ENCODE measurements around the gene TENM3.

TENM3 gene

DNA sequence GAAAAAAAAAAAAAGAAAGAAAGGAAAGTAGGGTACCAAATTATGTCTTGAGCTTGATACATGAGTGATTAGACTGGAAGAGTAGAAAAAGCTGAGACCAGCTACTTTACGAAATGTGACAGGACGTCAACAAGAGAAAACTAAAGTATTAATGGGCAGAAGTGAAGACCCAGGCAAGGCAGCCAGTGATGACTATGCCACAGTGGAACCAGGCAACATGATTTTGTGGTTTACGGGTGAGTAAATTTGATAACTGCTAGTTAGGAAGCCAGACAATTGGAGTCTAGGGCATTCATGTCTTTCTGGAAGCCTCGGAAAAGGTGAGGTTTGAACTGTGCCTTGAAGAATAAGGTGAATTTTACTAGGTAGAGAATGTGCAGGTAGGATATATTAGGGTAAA is 326.4 kb downstream of the TENM3 start:
- DNase-seq (ENCODE audit: low spot score), result peak; percentile 70

DNA sequence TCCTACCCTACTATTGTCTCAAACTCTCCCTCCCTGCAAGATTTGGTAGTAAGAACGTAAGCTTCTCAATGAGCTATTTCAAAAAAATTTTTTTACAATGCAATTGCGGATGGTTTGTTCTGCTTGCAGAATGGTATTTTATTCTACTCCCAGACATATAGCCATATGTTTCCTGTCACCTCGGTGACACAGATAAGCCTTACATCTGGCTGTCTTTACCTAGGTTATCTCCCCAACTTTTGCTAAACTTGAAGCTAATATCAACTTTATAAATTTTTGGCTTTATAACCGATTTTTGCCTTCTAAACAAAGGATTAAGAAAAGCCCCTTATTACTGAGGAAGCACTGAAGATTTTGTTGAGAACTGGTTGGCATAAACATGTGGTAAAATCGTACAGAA is 331.5 kb downstream of the TENM3 start:
- no peak for DNase-seq (ENCODE audit: low spot score)

GRCh38 chr4:182575225-182575624 is 332.0 kb downstream of the TENM3 start:
- DNase-seq (ENCODE audit: low spot score), result no peak

DNA sequence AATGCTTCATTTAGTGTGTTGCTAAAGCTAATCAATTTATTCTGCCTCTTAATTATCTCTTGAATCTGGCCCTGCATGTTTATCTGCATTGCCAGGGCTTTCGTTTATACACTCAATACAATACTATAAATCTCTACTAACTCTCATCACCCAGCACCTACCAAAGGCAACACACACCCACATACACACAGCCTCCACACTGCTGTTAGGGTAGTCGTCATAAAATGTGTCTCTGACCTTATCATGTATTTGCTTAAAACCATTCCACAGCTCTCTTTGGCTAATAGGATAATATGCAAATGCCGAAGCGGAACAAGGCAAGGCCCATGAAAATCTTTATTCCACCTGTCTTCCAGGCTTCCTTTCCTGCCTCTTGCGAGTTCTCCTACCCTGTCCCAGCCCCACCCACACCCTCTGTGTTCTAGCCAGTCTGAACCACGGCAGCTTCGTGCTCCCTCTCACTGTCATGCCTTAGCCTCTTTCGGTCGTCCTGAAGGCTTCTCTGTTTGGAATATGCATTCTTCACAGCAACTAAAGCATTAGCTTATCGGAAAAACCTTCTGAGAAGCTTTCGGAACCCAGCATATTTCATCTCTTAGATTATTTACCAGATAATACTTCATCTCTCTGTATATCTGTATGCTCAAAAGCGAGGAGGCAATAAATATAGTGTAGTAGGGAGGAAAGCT is 333.5 kb downstream of the TENM3 start:
- DNase-seq (ENCODE audit: low spot score), result no peak

GRCh38 chr4:182577411-182577810 is 334.2 kb downstream of the TENM3 start:
- no peak for DNase-seq (ENCODE audit: low spot score)

DNA sequence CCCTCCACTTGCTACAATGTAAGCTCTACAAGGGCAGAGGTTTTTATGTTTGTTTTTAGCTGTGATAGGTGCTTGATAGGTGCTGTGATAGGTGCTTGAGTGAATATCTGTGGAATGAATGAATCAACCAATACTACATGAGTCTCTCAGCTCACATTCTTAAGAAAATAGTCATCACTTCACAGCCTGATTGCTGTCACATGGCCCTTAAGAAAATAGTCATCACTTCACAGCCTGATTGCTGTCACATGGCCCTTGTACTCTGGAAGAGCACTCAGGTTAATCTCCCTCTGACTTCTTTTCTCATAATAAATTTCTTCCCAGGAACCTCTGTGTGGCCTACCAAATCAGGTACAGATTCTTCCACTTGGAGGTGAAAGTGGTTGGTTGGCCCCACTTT is 335.2 kb downstream of the TENM3 start:
- DNase-seq (ENCODE audit: low spot score), result peak; percentile 92

GRCh38 chr4:182582245-182582644 is 339.0 kb downstream of the TENM3 start:
- no peak for DNase-seq (ENCODE audit: low spot score)

DNA sequence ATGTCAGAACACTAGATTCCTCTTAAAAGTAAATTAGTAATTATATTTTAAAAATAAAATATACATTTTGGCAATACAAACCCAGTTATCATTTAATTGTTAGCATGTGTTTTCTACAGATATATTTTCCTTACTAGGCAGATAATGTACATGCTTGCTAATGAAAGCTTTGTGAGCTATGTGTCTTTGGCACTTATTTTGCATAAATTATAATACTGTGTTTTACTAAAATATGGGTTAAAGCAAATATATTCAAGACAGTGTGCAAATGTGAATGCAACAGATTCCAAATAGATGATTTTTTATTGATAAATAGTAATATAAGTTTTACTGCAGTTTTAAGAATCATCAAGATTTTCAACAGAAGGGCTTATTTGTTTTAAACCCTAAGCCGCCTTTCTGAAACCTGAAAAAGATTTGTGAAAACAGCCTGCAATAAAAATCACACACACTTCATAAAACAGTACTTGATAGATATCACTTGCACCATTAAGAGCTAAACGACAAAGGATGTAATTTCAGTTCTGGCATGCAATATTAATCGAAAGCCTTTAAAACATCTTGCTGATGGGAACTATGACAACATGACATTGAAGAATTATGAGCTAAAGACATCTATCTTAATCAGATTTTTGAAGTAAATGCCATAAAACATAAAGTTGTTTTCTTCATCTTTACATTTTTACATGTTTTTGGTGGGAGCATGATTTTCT is 340.7 kb downstream of the TENM3 start:
- no peak for DNase-seq (ENCODE audit: low spot score)

- DNase-seq (ENCODE audit: low spot score), result no peak
Observed at GRCh38 chr4:182585321-182585720, 342.1 kb downstream of the TENM3 start.

DNA sequence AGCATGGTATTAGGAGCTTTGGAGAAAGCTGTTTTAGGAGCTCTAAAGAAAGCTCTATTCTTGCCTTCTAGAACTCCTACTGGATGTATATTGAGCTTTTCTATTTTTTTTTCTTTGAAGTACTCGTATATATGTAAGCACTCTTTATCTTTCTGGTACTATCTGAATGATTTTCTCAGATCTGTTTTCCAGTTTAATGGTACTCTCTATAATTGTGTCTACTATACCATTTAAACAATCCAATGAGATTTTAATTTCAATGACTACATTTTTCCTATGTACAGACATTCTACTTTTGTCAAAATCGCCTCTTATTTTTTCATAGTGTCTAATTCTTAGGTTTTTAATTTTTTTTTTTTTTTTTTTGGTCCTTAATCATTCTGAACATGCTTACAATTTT is 345.9 kb downstream of the TENM3 start:
- no peak for DNase-seq (ENCODE audit: low spot score)

DNA sequence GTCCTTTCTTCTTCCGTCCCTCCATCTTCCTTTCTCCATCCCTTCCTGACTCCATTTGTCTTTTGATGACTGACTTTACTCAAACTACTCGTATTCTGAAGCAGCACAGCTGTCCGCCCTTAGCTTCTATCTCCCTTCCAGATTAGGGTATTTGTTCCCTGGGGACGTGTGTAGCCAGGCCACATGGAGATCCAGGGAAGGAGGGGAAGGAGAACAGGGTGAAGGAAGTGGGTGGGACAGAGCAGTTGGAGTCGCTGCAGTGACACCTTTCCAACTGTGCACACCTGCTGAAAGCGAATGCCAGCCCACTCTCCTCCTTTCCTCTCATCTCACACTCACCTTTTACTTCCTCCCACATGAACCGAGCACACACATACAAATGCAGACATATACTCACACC is 350.2 kb downstream of the TENM3 start:
- no peak for DNase-seq (ENCODE audit: low spot score)

DNA sequence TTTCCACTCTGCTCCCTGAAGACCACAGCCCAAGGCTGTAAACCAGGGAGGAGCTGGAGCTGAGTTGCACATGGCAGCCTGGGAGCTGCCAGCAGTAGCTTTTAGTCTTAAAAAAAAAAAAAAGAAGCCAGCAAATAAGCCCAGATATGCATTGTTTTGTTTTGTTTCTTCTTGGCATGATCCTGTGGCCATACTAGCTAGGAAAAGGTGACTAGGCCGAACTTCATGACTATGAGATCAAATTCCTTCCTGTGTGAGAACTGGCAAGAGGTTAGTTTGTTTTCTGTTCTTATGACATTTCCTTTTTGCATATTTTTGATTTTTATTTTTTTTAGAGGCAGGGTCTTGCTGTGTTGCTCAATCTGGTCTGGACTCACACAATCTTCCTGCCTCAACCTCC is 350.7 kb downstream of the TENM3 start:
- DNase-seq (ENCODE audit: low spot score), result no peak

DNA sequence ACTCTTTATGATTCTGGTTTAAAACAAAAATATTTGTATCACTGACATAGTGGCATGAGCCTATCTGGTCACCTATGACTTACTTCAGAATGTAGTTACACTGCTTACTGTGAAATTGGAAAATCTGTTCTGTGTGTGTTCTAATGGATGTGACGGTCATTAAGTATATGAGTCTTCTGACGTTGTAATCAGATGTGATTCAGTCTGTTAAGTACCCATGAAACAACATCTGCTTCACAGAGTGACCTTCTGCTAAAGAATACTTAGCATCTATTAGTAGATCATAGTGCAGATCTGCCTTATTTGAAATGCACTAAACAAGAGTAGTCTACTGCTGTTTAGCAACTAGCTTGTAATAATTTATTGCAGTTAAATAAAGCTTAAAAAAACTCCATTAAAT is 356.9 kb downstream of the TENM3 start:
- DNase-seq (ENCODE audit: low spot score), result no peak

DNA sequence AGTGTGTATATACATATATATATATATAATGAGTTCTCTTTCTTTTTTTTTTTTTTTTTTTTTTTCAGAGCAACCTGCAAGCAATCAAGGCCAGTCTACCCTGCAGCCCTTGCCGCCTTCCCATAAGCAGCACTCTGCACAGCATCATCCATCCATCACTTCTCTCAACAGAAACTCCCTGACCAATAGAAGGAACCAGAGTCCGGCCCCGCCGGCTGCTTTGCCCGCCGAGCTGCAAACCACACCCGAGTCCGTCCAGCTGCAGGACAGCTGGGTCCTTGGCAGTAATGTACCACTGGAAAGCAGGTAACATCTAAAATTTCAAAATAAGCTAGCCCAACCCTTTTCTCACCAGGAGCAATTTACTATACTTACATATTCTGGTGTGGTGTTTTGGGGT is 357.7 kb downstream of the TENM3 start:
- DNase-seq (ENCODE audit: low spot score), result no peak

DNA sequence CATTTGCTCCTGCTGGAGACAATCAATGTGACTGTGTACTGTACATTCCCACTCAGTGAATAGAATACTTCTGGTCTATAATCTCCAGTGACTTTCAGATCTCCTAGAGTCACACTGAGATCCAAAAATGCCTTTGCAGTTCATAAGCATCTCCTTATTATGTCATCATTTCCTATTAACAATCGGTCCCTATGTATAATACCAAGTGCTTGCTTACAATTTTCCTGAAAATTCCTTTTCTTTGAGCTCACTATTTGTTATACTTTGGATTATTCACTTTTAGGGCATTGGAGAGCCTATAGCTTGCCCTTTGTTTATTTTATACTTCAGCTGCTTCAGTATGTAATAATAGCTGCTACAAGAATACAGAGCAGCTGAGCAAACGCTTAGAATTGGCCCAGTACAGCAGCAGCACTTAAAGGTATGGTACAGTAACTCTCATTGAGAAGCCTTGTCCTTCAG is 361.0 kb downstream of the TENM3 start:
- peak; percentile 4 for DNase-seq (ENCODE audit: low spot score)

DNA sequence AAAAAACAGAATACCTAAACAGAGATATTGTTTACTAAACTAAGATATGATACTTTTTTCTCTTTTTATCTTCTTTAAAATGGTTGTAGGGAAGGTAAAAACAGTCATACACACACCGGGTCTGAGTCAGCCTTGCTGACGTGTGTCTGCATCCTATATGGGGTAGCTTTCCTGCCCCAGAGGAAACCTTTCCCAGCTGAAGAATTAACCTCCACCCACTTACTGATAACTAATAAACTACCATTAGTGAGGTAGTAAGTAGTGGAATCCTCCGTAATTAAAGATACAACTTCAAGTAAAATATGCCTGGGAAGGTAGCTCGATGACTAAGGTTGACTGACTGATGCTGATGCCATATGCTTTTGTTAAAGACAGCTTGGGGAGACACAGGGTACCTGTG is 361.8 kb downstream of the TENM3 start:
- no peak for DNase-seq (ENCODE audit: low spot score)

GRCh38 chr4:182608525-182608924 is 365.3 kb downstream of the TENM3 start:
- DNase-seq (ENCODE audit: low spot score), result no peak

GRCh38 chr4:182616476-182616875 is 373.3 kb downstream of the TENM3 start:
- DNase-seq (ENCODE audit: low spot score), result no peak

DNA sequence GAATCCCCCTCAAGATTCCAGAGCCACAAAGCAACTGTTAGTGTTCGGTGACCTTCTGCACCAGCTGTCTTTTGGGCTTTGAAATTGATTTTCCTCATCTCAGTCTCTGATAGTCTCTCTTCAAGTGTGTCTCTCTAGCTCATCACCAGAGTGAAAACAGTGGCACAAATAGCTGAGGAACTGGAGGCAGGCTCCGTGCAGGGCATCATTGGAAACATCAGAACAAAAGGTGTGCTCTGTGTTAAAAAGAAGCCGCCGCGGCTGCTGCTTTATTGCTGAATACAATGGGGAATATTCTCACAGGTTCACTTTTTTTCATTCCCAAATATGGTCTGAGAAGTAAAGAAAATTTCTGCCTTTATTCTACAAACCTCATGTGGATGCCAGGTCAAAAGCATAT is 376.5 kb downstream of the TENM3 start:
- no peak for DNase-seq (ENCODE audit: low spot score)

DNA sequence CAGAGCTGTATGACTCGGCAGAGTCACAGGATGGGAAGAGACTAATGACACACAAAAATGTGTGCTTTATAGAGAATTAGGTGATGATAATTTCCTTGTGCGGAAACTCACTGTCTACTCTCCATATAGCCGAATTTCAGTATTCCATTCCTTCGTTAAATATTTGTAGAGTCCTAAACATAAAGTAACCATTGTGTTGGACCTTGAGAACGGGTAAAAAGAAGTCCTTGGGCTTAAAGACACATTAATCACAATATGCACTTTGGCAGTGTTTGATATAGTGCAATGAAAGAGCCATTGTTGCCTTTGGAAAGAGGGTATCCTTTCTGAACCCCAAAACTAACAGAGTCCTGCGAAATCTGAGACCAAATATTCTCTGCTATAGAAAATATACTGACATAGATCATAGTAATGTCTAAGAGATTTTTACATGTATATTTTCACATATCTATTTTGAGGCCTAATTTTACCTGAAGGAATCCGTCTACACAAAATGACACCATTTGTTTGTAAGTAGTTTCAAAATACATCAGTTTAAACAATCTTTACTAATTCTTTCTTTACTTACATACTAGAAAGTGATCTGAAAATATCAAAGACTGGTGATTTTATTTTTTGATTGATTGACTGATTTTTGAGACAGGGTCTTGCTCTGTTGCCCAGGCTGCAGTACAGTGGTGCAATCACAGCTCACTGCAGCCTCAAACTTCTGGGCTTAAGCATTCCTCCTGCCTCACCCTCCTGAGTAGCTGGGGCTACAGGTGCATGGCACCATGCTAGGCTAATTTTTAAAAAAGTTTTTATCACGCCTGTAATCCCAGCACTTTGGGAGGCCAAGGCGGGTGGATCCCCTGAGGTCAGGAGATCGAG is 377.1 kb downstream of the TENM3 start:
- DNase-seq (ENCODE audit: low spot score), result no peak

DNA sequence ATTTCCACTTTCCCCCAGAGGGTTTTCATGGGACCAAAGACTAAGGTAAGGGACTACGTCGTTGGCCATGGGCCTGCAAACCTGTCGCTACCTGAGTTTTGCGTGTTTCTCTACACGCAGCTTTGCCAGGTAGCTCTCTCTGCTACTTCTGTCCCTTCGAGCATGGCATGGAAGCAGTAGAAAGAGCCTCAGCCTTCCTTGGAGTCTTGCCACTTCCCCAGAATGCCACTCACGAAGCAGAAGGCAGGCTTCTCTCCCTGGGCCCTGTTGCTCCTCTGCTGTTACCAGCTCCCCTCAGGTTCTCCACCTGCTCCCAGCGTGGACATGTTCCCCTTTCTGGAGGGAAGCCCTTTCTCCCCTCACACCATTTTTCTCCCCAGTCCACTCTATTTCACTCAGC is 381.1 kb downstream of the TENM3 start:
- no peak for DNase-seq (ENCODE audit: low spot score)

DNA sequence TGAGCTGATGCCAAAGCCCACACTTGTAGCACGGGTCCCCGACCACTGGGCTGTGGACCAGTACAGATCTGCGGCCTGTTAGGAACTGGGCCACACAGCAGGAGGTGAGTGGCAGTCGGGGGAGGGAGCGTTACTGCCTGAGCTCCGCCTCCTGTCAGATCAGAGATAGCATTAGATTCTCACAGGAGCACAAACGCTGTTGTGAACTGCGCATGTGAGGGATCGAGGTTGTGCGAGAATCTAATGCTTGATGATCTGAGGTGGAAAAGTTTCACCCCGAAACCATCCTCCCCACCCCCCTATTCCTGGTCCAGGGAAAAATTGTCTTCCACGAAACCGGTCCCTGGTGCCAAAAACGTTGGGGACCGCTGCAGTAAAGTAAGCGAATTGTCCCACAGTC is 382.0 kb downstream of the TENM3 start:
- DNase-seq (ENCODE audit: low spot score), result no peak

- DNase-seq (ENCODE audit: low spot score), result no peak
Observed at GRCh38 chr4:182627996-182628395, 384.8 kb downstream of the TENM3 start.
